HG03354 (cell line): ENCODE data around the gene FNDC3B.
"Not testable (repeated sequence)": the region's sequence is repeated elsewhere in the genome, so short reads cannot be mapped to it uniquely, and the experiment has no call there.

ENCODE experiments used
- ATAC-seq: cut with Tn5 transposase; IDR thresholded peaks from one replicate; pipeline ENCODE4 v1.9.1; 2021; ENCODE audit warnings: mild to moderate bottlenecking; ENCODE audit not compliant: unreplicated experiment, poor library complexity, severe bottlenecking

FNDC3B gene

DNA sequence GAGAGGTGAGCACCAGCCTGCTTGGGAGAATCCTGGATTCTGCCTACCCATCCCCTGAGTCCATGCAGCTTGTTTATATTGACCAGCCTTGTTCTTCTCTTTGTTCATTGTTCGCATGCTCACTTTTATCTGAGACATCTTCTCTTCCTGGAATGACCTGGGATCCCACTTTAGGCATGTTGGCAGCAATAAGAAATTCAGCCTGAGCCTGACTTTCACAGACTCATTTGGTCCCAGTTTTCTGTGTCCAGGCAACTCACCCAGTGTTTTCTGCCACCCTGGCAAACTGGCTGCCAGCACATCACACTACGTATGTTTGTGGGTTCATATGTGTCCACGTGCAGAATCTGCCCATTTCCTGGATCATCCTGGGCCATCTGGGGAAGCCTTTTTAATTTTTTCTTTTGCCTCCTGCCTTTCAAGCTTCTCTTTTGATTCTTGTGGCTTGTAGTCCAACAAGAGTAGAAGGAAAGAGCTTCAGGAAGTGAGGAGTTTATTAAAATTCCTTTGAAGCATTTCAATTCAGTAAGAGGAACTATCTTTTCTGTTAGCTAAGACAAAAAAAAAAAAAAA lies 199.9 kb downstream of the FNDC3B start:
- ATAC-seq: no peak

DNA sequence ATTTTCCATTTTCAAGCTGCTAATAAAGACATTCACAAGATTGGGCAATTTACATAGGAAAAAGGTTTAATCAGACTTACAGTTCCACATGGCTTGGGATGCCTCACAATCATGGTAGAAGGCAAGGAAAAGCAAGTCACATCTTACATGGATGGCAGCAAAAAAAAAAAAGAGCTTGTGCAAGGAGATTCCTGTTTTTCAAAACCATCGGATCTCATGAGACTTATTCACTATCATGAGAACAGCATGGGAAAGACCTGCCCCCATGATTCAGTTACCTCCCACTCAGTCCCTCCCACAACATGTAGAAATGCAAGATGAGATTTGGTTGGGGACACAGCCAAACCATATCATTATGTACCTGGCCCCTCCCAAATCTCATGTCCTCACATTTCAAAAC lies 202.0 kb downstream of the FNDC3B start:
- no peak for ATAC-seq

DNA sequence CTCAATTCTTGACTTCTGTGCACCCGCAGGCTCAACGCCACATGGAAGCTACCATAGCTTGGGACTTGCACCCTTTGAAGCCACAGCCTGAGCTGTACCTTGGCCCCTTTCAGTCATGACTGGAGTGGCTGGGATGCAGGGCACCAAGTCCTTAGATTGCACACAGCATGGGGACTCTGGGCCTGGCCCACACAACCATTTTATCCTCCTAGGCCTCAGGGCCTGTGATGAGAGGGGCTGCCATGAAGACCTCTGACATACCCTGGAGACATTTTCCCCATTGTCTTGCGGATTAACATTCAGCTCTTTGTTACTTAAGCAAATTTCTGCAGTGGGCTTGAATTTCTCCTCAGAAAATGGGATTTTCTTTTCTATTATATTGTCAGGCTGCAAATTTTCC lies 203.1 kb downstream of the FNDC3B start:
- ATAC-seq: not testable (repeated sequence)

DNA sequence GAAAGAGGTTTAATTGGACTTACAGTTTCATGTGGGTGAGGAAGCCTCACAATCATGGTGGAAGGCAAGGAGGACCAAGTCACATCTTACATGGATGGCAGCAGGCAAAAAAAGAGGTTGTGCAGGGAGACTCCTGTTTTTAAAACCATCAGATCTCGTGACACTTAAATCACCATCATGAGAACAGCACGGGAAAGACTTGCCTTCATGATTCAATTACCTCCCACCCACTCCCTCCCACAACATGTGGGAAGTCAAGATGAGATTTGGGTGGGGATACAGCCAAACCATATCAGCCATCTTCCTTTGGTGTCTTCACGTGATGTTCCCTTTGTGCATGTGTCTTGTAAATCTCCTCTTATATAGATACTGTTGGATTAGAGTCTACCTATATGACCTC lies 204.0 kb downstream of the FNDC3B start:
- not testable (repeated sequence) for ATAC-seq

DNA sequence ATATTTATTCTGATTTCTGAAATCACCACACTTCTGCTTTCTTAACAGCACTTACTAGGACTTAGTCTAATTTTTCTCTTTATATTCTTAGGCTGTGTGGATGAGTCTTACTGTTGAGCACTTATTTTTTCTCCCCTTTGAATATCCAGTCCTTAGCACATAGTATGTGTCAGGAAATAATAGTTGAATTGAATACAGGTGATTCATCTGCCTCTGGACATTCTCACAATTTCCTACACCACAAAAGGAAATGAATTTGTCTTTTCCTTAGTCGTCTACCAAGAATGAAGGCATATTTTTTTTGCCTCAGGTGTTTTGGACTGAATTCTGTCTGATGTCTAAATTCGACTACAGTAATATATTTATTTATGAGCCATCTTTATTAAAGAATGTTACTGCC lies 204.6 kb downstream of the FNDC3B start:
- no peak for ATAC-seq

DNA sequence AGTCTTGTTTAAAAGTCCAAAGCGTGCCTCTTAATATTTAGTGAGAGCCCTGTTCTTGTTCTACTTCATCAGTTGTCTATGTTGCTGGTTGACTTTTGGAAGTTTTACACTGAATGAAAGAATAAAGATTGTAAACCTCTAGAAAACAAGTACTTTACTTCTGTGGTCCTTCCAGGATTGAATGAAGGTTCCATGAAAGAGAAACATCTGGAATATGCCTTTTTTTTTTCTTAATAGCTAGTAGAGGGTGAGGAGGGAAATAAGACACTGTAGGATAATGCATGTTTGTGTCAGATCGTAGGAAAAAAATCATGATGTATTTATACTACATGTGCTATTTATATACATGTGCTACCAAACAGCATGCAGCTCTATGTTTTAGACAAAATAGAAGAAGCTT lies 205.9 kb downstream of the FNDC3B start:
- ATAC-seq: no peak

DNA sequence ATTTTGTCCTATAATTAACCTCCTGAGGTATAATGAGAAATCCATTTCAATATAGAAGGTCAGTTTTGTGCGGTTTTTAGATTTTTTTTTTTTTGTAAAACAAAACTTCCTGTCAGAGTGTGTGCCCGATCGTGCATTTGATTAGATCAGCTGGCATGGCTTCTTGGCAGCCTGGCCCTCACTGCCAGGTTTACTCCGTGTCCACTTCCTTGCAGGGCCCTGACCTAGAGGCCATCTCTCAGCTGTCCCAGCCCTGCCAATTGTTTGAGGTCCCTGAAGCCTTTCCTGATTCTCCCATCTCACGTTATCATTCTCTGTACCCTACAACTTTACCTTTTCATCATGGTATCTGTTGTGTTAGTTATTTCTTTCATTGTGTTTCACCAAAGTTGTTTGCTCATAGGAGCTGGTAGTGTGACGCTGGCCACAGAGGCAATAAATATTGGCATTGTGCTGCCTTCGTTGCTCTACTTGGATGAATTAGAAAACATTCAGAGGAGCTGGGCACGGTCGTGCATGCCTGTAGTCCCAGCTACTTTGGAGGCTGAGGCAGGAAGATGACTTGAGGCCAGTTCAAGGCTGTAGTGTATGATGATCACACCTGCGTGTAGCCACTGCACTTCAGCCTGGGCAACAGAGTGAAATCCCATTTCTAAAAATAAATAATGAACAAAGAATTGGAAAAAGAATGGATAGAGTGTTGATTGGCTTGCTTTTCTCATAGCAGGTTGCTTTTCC lies 206.9 kb downstream of the FNDC3B start:
- ATAC-seq: no peak

DNA sequence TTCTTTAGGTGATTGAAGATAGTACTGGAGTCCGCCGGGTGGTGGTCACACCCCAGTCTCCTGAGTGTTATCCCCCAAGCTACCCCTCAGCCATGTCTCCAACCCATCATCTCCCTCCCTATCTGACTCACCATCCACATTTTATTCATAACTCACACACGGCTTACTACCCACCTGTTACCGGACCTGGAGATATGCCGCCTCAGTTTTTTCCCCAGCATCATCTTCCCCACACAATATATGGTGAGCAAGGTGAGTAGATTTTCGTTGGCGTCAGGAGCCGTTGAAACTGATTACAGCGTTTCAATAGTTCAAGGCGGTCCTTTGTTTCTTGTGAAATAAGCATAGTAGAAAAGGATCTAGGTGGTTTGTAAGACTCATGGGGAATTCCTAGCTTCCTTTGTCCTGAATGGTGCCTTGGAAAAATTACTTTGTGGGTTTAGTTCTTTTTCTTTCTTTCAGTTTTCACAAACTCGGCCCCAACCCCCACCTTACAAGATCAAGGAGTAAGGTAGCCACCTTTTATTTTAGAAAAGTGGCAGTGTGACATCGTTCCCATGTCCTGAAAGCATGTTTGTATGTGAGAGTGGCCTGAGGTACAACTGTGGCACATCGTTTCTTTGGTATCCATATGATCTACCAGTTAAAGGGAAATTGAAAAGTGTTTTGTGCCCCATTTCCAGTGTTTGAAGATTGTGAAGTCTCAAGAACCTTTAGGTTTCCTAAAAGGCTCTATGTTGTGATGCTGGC lies 208.3 kb downstream of the FNDC3B start:
- no peak for ATAC-seq

DNA sequence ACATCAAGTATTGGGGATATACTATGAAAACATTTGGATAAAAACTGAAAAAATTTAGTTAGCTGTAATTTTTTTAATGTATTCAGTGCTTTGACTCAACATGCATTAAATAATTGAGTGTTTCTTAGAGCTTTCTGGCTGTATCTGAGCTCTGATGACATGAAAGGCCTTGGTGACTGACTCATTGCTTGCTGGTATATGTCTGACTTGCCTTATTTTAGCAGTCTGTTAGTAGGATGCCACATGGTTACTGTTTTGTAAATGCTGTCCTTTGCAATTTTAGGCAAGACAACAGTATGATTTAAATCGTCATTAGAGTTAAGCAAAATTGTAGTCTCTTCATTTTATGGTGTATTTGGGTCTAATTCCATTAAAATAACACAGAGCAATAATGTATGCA lies 209.7 kb downstream of the FNDC3B start:
- ATAC-seq: no peak

DNA sequence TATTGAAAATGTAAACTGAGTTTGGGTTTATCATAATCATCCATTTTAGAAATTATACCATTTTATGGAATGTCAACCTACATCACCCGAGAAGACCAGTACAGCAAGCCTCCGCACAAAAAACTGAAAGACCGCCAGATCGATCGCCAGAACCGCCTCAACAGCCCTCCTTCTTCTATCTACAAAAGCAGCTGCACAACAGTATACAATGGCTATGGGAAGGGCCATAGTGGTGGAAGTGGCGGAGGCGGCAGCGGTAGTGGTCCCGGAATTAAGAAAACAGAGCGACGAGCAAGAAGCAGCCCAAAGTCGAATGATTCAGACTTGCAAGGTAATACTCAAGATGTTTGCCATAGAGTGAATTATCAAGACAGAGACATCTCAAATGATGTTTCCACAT lies 211.8 kb downstream of the FNDC3B start:
- no peak for ATAC-seq

DNA sequence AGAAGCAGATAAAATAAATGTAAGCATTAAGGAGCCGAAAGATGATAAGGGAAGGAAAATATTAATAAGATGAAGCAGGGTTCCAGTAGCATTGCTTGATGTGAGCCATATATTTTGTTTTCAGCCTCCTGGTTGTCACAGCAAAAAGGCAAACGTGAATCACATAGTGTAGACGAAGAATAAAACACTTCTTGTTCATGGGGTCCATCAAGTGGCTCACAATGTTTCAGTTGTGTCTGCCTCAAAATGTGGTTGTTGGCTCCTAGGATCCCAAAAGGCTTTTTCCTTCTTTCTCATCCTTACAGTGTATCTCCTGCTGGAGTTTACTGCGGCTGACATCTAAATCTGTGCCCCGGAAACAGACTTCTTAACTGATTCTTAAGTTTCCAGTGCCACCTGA lies 213.8 kb downstream of the FNDC3B start:
- ATAC-seq: no peak

DNA sequence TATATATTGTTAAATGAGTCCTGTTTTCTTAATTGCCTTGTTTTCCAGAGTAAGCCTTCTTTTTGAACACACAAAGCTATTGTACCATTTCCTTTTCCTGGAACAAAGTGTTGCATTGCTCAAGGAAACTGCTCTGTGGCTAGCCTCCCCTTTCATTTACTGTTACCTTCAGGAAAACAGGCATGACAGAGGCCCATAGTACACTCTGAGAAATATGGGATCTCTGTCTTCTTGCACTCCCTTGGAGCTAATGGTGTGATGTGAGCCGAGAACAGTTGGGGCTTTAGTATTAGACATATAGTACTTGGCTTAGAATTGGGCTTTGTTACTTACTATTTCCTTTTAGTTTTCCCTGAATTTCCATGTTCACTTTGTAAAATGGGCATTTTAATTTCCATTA lies 215.2 kb downstream of the FNDC3B start:
- ATAC-seq: no peak

DNA sequence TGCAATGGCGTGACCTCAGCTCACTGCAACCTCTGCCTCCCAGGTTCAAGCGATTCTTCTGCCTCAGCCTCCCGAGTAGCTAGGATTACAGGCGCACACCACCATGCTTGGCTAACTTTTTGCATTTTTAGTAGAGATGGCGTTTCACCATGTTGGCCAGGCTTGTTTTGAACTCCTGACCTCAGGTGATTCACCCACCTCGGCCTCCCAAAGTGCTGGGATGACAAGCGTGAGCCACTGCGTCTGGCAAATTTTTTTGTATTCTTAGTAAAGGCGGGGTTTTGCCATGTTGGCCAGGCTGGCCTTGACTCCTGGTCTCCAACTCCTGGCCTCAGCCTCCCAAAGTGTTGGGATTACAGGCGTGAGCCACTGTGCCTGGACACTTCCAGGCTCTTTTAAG lies 215.9 kb downstream of the FNDC3B start:
- ATAC-seq: not testable (repeated sequence)

DNA sequence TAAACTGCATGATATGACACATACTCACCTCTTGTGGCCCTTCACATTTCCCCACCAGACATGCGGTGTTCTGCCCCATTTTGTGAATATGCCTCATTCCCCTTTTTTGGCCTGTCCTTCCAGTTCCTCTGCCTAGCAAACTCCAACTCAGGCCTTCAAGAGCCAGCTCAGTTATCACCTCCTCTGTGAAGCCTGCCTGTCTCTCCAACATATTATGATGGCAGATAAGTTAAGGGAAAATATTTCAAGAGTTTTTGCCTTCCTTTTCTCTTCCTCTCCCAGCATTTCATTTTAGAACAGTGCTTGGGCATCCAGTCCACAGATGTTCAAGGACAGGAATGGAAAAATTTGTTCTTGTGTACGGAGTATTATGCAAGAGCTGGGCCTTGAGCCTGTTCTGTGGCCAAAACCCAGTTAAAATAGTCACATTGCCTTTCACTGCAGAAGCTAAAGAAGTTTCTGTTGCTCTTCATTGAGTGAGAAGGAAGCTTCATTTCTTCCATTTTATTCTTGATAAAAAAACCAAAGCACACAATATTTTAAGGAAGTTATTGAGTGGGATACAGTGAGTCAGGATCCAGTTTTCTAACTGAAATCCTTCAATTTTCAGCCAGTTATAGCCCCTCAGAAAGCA lies 216.8 kb downstream of the FNDC3B start:
- ATAC-seq: no peak

DNA sequence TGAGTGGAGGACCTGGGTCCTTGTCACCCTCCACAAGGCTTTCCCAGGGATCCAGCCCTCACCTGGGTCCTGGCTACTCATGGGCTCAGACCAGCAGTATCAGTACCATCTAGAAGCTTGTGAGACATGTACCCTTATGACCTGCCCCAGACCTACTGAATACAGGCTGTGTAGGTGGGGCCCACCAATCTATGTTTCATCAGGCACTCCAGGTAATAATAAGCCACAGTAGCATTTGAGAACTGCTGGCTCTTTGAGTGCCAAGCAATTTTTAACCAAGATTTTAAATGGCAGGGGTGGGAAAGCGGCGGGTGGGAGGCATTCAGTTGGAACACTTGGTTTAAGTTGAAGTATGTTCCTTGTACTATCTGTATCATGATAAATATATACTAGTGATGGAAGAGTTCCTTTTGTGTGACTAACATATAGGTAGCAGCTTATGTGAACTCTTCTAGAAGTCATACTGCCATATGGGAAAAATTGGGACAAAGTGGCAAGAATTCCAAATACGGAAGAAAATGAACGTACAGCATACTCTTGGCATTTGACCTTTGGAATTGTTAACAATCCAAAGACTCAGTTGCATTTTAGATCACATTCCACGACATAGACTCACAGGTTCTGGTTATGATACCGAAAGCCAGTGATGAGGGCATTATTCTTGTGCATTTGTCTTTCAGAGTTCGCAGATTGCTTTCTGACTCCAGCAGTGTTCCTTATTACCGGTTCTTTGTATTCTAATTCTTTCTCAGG lies 218.4 kb downstream of the FNDC3B start:
- no peak for ATAC-seq

DNA sequence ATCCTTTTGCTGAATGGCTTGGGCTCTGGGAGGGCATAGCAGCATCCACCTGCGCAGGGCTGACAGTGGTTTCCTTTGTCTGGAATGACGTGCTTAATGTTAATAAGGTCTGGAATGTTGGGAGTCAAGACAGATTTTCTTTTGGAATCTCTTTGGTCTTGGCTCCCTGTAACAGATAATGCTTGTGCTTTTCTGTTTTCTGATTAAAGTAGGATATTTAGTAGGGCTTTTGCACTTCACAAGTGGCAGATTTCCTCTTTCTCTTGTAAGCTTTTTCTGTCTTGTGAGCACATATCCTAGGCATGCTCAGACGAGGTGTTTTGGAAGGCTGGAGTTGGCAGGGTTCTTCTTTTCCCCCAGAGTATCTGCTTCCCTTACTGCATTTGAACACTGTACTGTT lies 219.2 kb downstream of the FNDC3B start:
- ATAC-seq: no peak

DNA sequence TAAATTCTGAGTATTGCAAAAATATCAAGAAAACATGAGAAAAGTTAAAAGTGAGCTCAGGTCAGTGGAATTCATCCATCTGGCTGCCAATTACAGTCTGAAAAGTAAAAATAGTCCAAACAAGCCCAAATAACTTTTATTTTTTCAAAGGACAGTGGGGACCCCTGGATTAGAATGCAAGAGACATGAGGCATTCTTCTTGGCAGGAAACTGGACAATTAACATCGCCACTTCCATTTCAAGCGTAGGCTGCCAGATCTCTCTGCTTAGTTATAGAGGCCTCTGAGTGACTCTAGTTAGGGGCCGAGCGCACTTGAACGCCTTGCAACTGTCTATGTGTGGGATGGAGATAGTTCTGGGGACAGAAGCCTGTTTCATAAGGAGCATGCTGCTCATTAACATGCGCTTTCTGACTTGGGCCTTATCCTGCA lies 219.7 kb downstream of the FNDC3B start:
- no peak for ATAC-seq

DNA sequence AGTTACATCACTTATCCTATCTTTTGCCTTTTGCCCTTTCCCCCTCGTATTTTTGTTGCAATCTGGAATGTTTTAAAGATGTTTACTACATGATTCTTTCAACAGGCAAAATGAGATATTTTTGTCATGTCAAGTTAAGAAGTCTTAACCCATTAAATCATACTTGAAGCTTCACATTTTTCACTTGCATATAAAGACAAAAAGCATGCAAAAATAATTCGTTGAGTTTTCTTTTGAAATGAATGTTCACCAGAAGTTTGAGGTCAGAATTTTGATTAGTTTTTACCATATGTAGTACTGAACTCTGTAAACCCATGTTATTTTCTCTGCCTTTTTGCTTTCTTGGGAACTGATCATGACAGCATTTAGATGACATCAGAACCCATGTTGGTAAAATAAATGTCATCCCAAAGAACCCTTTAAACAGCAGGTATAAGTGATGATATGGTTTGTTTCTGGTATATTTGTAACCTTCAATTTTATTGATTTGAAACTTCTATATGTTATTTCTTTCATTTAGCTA lies 220.4 kb downstream of the FNDC3B start:
- no peak for ATAC-seq

DNA sequence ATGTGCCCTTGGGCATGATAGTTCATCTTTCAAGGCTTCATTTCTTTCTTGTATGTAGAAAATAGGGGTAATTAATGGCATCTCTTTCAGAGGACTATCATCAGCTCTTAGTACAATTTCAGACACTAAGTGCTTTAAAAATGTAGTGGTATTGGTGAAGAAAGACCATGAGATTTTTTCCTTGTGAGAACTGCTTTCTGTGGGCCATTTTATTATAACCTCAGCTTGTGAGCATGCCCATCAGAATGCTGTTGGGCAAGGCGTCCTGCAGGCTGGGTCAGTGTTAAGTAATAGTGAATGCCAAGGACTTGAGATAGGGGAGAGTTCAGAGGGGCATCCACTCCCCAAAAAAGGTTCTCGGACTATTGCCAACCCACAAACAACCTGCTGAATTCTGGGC lies 221.0 kb downstream of the FNDC3B start:
- no peak for ATAC-seq

DNA sequence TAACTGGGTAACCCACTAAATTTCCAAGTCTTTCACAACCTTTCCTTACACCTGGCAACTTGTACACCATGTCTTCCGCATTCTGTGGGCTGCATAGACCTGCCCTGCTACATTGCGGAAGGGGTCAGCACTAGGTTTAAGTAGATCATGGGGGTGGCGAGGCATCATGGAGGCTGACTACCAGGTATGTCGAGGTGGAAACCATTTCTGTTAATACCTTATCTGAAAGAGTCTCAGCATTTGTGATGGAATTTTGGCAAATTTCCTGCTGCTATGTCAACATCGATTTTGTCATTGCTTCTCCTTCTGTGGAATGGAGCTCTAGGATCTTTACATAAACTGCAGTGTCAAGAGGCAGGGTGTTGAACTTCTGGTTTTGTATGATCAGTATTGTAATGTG lies 221.7 kb downstream of the FNDC3B start:
- ATAC-seq: no peak
